GM19099 (cell line): ENCODE data around the gene CACNG6.

Source experiments
- POLR2A ChIP-seq: IDR thresholded peaks from 3 replicates; pipeline ENCODE4 v1.6.1; 2011; ENCODE audit warnings: low read depth; ENCODE audit not compliant: insufficient read length; ENCODE audit errors: extremely low read depth

CACNG6 gene

GRCh38 chr19:53991224-53992113 is at the start of gene CACNG6:
Gene CACNG6, plus strand, starts transcription at chr19:53991637. Its CDS starts 1,241 bp downstream, at chr19:53992878.
- TF ChIP-seq POLR2A = no peak

GRCh38 chr19:53942001-53942786 is 49.2 kb upstream of the CACNG6 start:
- no peak for TF ChIP-seq POLR2A

GRCh38 chr19:53944416-53944815 is 47.0 kb upstream of the CACNG6 start:
- no peak for TF ChIP-seq POLR2A

- no peak for TF ChIP-seq POLR2A
Observed at GRCh38 chr19:53944933-53945332, 46.5 kb upstream of the CACNG6 start.

GRCh38 chr19:53945441-53945840 is 46.0 kb upstream of the CACNG6 start:
- no peak for TF ChIP-seq POLR2A

GRCh38 chr19:53945998-53946397 is 45.4 kb upstream of the CACNG6 start:
- no peak for TF ChIP-seq POLR2A

GRCh38 chr19:53947624-53948023 is 43.8 kb upstream of the CACNG6 start:
- TF ChIP-seq POLR2A = no peak

GRCh38 chr19:53951436-53951835 is 40.0 kb upstream of the CACNG6 start:
- no peak for TF ChIP-seq POLR2A

GRCh38 chr19:53951947-53952346 is 39.5 kb upstream of the CACNG6 start:
- no peak for TF ChIP-seq POLR2A

GRCh38 chr19:53953383-53953782 is 38.1 kb upstream of the CACNG6 start:
- TF ChIP-seq POLR2A = no peak

- TF ChIP-seq POLR2A = no peak
Observed at GRCh38 chr19:53957448-53958167, 33.8 kb upstream of the CACNG6 start.

GRCh38 chr19:53958168-53958571 is 33.3 kb upstream of the CACNG6 start:
- no peak for TF ChIP-seq POLR2A

GRCh38 chr19:53958823-53959757 is 32.3 kb upstream of the CACNG6 start:
- TF ChIP-seq POLR2A = no peak

- no peak for TF ChIP-seq POLR2A
Observed at GRCh38 chr19:53960187-53960586, 31.2 kb upstream of the CACNG6 start.

GRCh38 chr19:53960886-53961285 is 30.6 kb upstream of the CACNG6 start:
- TF ChIP-seq POLR2A = no peak
